Naive B cell (primary cell): ENCODE results near the gene BUD23. TPM values are rescaled to one million over a fixed set of nuclear protein-coding genes. Genes with fewer than 3 reads are reported as not detected.

Experiments
- polyA plus RNA-seq, 6 donors: library from polyadenylated mRNA; unstranded; fragments of 300-500 nt; fragmentation: Illumina TruSeq; gene quantifications; one replicate each; pipeline ENCODE4 v1.2.3, GENCODE V29; 2021; ENCODE audit warnings: low read depth in 6 of 6

Gene BUD23
- polyA plus RNA-seq, 6 donors from 2014 or later: 129 to 249 (median 148) TPM

Other genes starting within 250 kb of the BUD23 start
- under 1 TPM in 4 of 6 donors, not detected in 2; 0.17 to 0.91 (median 0.33) TPM for gene FZD9, start 249.8 kb upstream of the BUD23 start, polyA plus RNA-seq
- gene BAZ1B, start 161.3 kb upstream of the BUD23 start, polyA plus RNA-seq: 10 to 100 TPM in 5 of 6 donors, 1 to 10 TPM in 1; 8.6 to 31.2 (median 13.5) TPM
- 100 to 1,000 TPM in 1 of 6 donors, 10 to 100 TPM in 5; 83.3 to 112 (median 88.9) TPM for gene BCL7B, start 125.9 kb upstream of the BUD23 start, polyA plus RNA-seq
- gene TBL2, start 105.0 kb upstream of the BUD23 start, polyA plus RNA-seq: 10 to 100 TPM; 15.6 to 34.0 (median 21.3) TPM
- gene MLXIPL, start 59.1 kb upstream of the BUD23 start, polyA plus RNA-seq: not detected
- gene VPS37D, start 15.8 kb upstream of the BUD23 start, polyA plus RNA-seq: under 1 TPM in 1 of 6 donors, not detected in 5; 0.23 TPM
- 10 to 100 TPM in 5 of 6 donors, 1 to 10 TPM in 1; 9.9 to 15.4 (median 12.2) TPM for gene DNAJC30, start 144 bp upstream of the BUD23 start, polyA plus RNA-seq
- 1 to 10 TPM in 2 of 6 donors, under 1 TPM in 4; 0.35 to 2.3 (median 0.84) TPM for gene STX1A, start 36.1 kb downstream of the BUD23 start, polyA plus RNA-seq
- gene ABHD11, start 55.2 kb downstream of the BUD23 start, polyA plus RNA-seq: 10 to 100 TPM in 5 of 6 donors, not detected in 1; 10.8 to 18.9 (median 14.0) TPM
- not detected for gene CLDN3, start 86.7 kb downstream of the BUD23 start, polyA plus RNA-seq
- gene CLDN4, start 147.4 kb downstream of the BUD23 start, polyA plus RNA-seq: under 1 TPM in 2 of 6 donors, not detected in 4; 0.08 to 0.13 TPM
- gene METTL27, start 158.9 kb downstream of the BUD23 start, polyA plus RNA-seq: 1 to 10 TPM in 3 of 6 donors, under 1 TPM in 1, not detected in 2; 0.61 to 3.9 (median 1.6) TPM
- gene TMEM270, start 177.6 kb downstream of the BUD23 start, polyA plus RNA-seq: not detected